Keratinocyte (primary cell): ENCODE measurements around the gene ZBTB37. TPM values are rescaled to one million over a fixed set of nuclear protein-coding genes. Genes with fewer than 3 reads are reported as not detected.

Experiments used
- DNase-seq: peaks from one replicate; pipeline ENCODE4 v3.0.0-alpha.2; 2011; ENCODE audit warnings: low read depth, missing footprints, low spot score
- FAIRE-seq: peaks from 2 replicates; lab custom pipeline; 2011; peaks lifted over from hg19 to GRCh38; lab: Jason Lieb, UNC
- H2AFZ ChIP-seq: 2 replicates; pipeline ENCODE4 v1.6.0; 2012; ENCODE audit warnings: low read length, control low read depth, inconsistent platforms; ENCODE audit not compliant: control insufficient read depth
- H3K27ac ChIP-seq: 2 replicates; pipeline ENCODE4 v1.5.1; 2011; ENCODE audit warnings: low read length; ENCODE audit not compliant: control insufficient read depth, insufficient read depth
- H3K27me3 ChIP-seq: 3 replicates; pipeline ENCODE4 v1.6.0; 2011; ENCODE audit warnings: low read length; ENCODE audit not compliant: control insufficient read depth, insufficient read depth; ENCODE audit errors: extremely low read depth
- H3K36me3 ChIP-seq, 2 experiments: 2 replicates in 1 of 2; 3 replicates in 1 of 2; pipeline ENCODE4 v1.5.1; 2011; ENCODE audit warnings: low read length in 2 of 2, mild to moderate bottlenecking in 1 of 2; ENCODE audit not compliant: control insufficient read depth in 2 of 2, insufficient read depth in 2 of 2; ENCODE audit errors: extremely low read depth in 1 of 2
- H3K4me1 ChIP-seq: 3 replicates; pipeline ENCODE4 v1.5.1; 2011; ENCODE audit warnings: low read length; ENCODE audit not compliant: control insufficient read depth, insufficient read depth; ENCODE audit errors: extremely low read depth
- H3K4me2 ChIP-seq: 3 replicates; pipeline ENCODE4 v1.6.0; 2011; ENCODE audit warnings: low read depth, low read length; ENCODE audit not compliant: control insufficient read depth, insufficient read depth; ENCODE audit errors: extremely low read depth
- H3K4me3 ChIP-seq, 3 experiments: fragments of 200-600 bp in 1 of 3; sonication (generic) in 1 of 3; 2 replicates in 2 of 3; 3 replicates in 1 of 3; pipeline ENCODE4 v1.5.1; 2011 to 2016; ENCODE audit warnings: low read length in 3 of 3, mild to moderate bottlenecking in 3 of 3, control low read depth in 2 of 3, inconsistent platforms in 1 of 3, low read depth in 1 of 3, mixed read lengths in 1 of 3, mixed run types in 1 of 3, moderate library complexity in 1 of 3; ENCODE audit not compliant: control insufficient read depth in 2 of 3, insufficient read depth in 2 of 3; ENCODE audit errors: extremely low read depth in 1 of 3
- H3K79me2 ChIP-seq: 2 replicates; pipeline ENCODE4 v1.6.0; 2012; ENCODE audit warnings: low read length; ENCODE audit not compliant: control insufficient read depth, insufficient read depth
- H3K9ac ChIP-seq: 3 replicates; pipeline ENCODE4 v1.6.0; 2011; ENCODE audit warnings: low read length; ENCODE audit not compliant: control insufficient read depth, insufficient read depth; ENCODE audit errors: extremely low read depth
- H3K9me1 ChIP-seq: 3 replicates; pipeline ENCODE4 v1.6.0; 2011; ENCODE audit warnings: low read length; ENCODE audit not compliant: control insufficient read depth, insufficient read depth; ENCODE audit errors: extremely low read depth
- H3K9me3 ChIP-seq: 2 replicates; pipeline ENCODE4 v1.5.1; 2012; ENCODE audit warnings: low read depth, low read length; ENCODE audit not compliant: control insufficient read depth
- H4K20me1 ChIP-seq: 3 replicates; pipeline ENCODE4 v1.6.0; 2011; ENCODE audit warnings: low read length; ENCODE audit not compliant: control insufficient read depth, insufficient read depth; ENCODE audit errors: extremely low read depth
- EZH2 ChIP-seq: IDR thresholded peaks from one replicate; pipeline ENCODE4 v1.6.1; 2012; ENCODE audit warnings: inconsistent platforms, mild to moderate bottlenecking, low read length, moderate library complexity
- dilution Hi-C: fragments of 300-500 bp; cut with MboI; formaldehyde crosslinking; loops from one replicate; pipeline ENCODE4 v1.7.0; 2020; ENCODE audit warnings: low sequenced_read_pairs; ENCODE audit not compliant: extremely low pct_ligation_motif_present
- polyA plus RNA-seq, 5 experiments: library from polyadenylated mRNA; depleted of rRNA in 3 of 5; stranded (reverse) in 3 of 5; stranded (forward) in 1 of 5; unstranded in 1 of 5; fragments of >200 nt; gene quantifications; 1 replicate in 1 of 5; 2 replicates in 3 of 5; 3 replicates in 1 of 5; pipeline versions ENCODE4 v1.2.1 to v1.2.3, GENCODE V29; 2011 to 2012; ENCODE audit warnings: missing spikeins in 2 of 5, low read depth in 1 of 5, low replicate concordance in 1 of 5
- TF ChIP-seq, protein P1 (sequence below), 3 experiments: IDR thresholded peaks in 1 of 3; conservative IDR thresholded peaks in 1 of 3; optimal IDR thresholded peaks in 1 of 3; 2 replicates in 2 of 3; 3 replicates in 1 of 3; pipeline versions ENCODE3 to v1.5.1; 2011; ENCODE audit warnings: low read length in 3 of 3, mild to moderate bottlenecking in 3 of 3, moderate library complexity in 2 of 3, control low read depth in 1 of 3, inconsistent platforms in 1 of 3; ENCODE audit not compliant: insufficient read depth in 2 of 3; ENCODE audit errors: extremely low read depth in 1 of 3

ZBTB37 gene
- polyA plus RNA-seq, 1 donor (not counting 4 experiments of a cell fraction or from before 2014, with no cell fraction given), result 1.8 TPM

DNA sequence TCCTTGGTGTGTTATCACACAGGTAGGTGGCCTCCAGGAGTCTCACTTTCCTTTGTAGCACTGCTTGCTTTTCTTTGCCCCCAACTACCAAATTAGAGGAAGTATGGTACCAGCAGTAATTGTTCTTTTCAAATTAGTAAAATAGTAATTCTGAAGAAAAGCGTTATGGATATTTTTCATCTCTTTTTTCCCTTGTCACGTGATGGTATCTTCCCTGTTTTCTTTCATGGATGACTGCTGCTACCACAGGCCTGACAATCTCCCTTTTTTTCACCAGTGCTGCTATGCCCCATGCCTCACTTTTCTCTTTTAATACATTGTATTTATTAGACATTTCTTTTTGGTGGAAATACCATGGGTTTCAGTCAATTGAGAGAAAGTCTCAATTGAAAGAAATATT is 3.3 kb downstream of the ZBTB37 start:
- DNase-seq (no peak), FAIRE-seq (no peak)
- H3K9ac ChIP-seq, result no peak overlapping the region
- H3K9me3 ChIP-seq, result no peaks in the 10 kb centered on the region
- H3K4me2 ChIP-seq, result no peak overlapping the region
- no peaks in the 10 kb centered on the region for H3K27me3 ChIP-seq
- H2AFZ ChIP-seq, result no peak overlapping the region
- peaks cover 5 to 20% of the 10 kb centered on the region in 2 experiments for H3K36me3 ChIP-seq
- peaks cover 21% of the 10 kb centered on the region for H3K79me2 ChIP-seq
- dilution Hi-C loops, result no loop called here
- H3K9me1 ChIP-seq, result no peaks in the 10 kb centered on the region
- peaks cover 6% of the 10 kb centered on the region for H4K20me1 ChIP-seq
- H3K4me3 ChIP-seq, result no peak overlapping the region
- peaks cover 17% of the 10 kb centered on the region for H3K4me1 ChIP-seq
- TF ChIP-seq EZH2, result no peak
- TF ChIP-seq, protein P1, sequence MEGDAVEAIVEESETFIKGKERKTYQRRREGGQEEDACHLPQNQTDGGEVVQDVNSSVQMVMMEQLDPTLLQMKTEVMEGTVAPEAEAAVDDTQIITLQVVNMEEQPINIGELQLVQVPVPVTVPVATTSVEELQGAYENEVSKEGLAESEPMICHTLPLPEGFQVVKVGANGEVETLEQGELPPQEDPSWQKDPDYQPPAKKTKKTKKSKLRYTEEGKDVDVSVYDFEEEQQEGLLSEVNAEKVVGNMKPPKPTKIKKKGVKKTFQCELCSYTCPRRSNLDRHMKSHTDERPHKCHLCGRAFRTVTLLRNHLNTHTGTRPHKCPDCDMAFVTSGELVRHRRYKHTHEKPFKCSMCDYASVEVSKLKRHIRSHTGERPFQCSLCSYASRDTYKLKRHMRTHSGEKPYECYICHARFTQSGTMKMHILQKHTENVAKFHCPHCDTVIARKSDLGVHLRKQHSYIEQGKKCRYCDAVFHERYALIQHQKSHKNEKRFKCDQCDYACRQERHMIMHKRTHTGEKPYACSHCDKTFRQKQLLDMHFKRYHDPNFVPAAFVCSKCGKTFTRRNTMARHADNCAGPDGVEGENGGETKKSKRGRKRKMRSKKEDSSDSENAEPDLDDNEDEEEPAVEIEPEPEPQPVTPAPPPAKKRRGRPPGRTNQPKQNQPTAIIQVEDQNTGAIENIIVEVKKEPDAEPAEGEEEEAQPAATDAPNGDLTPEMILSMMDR (optimal IDR thresholded peaks at IDR 0.05 in 1 of 3, IDR thresholded peaks at IDR 0.05 in 1 of 3, conservative IDR thresholded peaks at IDR 0.05 in 1 of 3; ENCODE audit: extremely low read depth in 1 of 3, insufficient read depth in 2 of 3, low read length in 3 of 3), result no peak
- no peak overlapping the region for H3K27ac ChIP-seq

DNA sequence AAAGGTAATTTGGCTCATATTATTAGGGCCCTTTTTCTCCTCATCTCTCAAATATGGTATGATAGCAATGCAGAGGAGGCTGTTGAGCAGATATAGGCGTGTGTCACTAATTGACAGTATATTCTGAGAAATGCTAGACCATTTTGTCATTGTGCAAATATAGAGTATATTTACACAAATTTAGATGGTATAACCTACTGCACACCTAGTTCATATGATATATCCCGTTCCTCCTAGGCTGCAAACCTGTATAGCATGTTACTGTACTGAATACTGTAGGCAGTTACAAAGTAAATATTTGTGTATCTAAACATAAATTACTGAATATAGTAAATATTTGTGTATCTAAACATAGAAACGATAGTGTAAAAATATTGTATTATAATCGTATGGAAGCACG is 8.6 kb downstream of the ZBTB37 start:
- no peaks in the 10 kb centered on the region for H3K4me1 ChIP-seq
- H3K9me3 ChIP-seq, result no peaks in the 10 kb centered on the region
- TF ChIP-seq, protein P1 (optimal IDR thresholded peaks at IDR 0.05 in 1 of 3, IDR thresholded peaks at IDR 0.05 in 1 of 3, conservative IDR thresholded peaks at IDR 0.05 in 1 of 3; ENCODE audit: extremely low read depth in 1 of 3, insufficient read depth in 2 of 3, low read length in 3 of 3), result no peak
- no peak for TF ChIP-seq EZH2
- FAIRE-seq, result no peak
- no peak overlapping the region for H3K9ac ChIP-seq
- dilution Hi-C loops, result no loop called here
- H3K36me3 ChIP-seq, result peaks cover 3 to 4% of the 10 kb centered on the region in 2 experiments
- H3K9me1 ChIP-seq, result no peaks in the 10 kb centered on the region
- no peaks in the 10 kb centered on the region for H3K27me3 ChIP-seq
- H4K20me1 ChIP-seq, result no peaks in the 10 kb centered on the region
- DNase-seq, result no peak
- no peak overlapping the region for H3K4me3 ChIP-seq
- H3K4me2 ChIP-seq, result no peak overlapping the region
- no peak overlapping the region for H2AFZ ChIP-seq
- no peak overlapping the region for H3K27ac ChIP-seq
- H3K79me2 ChIP-seq, result peaks cover 2% of the 10 kb centered on the region
